Activated CD4-positive, alpha-beta T cell treated with anti-CD3 and anti-CD28 coated beads, Interleukin-2, amount 50 U/mL, for 4 hours (primary cell): ENCODE measurements around the gene DUSP3.
"Not testable (repeated sequence)": the region's sequence is repeated elsewhere in the genome, so short reads cannot be mapped to it uniquely, and the experiment has no call there.

Source experiments
- DNase-seq, 2 experiments: peaks; one replicate each; pipeline ENCODE4 v3.0.0-alpha.2; 2020

Gene DUSP3

GRCh38 chr17:43799047-43799446 lies 20.3 kb upstream of the DUSP3 start:
- no peak for DNase-seq

GRCh38 chr17:43798024-43798423 lies 19.2 kb upstream of the DUSP3 start:
- not testable (repeated sequence) for DNase-seq

- not testable (repeated sequence) for DNase-seq
Measured at GRCh38 chr17:43792668-43793067, 13.9 kb upstream of the DUSP3 start.

DNA sequence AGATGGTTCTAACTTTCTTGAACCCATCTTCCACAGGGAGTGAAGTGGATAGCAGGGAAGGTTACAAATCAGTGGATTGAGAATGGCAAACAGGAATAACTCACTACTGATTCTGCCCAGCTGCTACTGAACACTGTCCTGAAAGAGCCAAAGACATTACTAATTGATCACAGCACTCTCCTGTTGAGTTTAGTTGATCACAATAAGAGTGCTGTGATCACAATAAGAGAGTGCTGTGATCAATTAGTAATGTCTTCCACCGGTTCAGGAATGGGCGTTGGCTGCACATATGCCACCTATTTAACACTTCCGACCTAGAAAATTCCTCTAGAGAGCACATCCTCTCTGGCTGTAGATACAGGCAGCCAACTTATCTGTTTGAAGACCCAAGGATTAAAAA lies 12.8 kb upstream of the DUSP3 start:
- DNase-seq, result no peak

GRCh38 chr17:43790311-43790940 lies 11.6 kb upstream of the DUSP3 start:
- DNase-seq, result no peak

DNA sequence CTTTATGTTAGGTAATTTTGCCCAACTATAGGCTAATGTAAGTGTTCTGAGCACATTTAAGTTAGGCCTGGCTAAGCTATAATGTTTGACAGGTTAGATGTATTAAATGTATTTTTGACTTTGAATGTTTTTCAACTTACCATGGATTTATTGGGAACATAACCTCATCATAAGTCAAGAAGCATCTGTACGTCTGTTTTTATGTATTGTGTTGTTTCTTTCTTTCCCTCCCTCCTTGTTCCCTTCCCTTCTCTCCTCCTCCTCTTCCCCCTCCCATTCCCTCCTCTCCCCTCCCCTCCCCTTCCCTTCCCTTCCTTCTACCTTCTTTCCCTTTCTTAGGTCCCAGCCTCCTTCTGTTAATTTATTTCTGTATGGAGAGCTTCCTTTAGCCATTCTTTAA lies 10.7 kb upstream of the DUSP3 start:
- no peak for DNase-seq

DNA sequence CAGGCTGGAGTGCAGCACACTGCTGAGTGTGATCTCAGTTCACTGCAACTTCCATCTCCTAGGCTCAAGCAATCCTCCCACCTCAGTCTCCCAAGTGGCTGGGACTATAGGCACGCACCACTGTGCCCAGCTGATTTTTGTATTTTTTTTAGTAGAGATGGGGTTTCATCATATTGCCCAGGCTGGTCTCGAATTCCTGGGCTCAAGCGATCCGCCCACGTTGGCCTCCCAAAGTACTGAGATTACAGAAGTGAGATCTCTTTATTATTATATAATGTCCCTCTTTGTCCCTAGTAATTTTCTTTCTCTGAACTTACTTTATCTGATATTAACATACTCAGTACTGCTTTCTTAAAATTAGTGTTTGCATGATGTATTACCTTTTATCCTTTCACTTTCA lies 9.8 kb upstream of the DUSP3 start:
- no peak for DNase-seq

- no peak for DNase-seq
Measured at GRCh38 chr17:43787728-43788127, 9.0 kb upstream of the DUSP3 start.

DNA sequence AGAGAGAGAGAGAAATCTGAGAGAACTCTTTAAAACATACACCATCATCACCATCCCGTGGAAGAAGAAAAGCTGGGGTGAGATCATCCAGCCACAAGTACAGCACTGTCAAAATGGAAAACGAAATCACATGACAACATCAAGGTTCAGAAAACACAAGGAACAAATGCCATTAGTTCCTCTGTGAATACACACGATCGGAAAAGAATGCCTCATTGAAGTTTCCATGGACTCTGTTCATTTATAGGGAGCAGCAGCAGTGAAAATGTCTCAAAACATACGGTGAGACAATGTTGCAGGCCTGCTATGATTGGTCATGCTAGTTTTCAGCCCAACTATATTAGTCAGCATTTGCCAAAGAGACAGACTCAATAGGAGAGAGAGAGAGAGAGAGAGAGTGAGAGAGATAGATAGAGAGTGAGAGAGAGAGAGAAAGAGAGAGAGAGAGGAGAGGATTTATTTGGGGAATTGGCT lies 5.9 kb upstream of the DUSP3 start:
- DNase-seq, result no peak

GRCh38 chr17:43784068-43784467 lies 5.3 kb upstream of the DUSP3 start:
- no peak for DNase-seq

DNA sequence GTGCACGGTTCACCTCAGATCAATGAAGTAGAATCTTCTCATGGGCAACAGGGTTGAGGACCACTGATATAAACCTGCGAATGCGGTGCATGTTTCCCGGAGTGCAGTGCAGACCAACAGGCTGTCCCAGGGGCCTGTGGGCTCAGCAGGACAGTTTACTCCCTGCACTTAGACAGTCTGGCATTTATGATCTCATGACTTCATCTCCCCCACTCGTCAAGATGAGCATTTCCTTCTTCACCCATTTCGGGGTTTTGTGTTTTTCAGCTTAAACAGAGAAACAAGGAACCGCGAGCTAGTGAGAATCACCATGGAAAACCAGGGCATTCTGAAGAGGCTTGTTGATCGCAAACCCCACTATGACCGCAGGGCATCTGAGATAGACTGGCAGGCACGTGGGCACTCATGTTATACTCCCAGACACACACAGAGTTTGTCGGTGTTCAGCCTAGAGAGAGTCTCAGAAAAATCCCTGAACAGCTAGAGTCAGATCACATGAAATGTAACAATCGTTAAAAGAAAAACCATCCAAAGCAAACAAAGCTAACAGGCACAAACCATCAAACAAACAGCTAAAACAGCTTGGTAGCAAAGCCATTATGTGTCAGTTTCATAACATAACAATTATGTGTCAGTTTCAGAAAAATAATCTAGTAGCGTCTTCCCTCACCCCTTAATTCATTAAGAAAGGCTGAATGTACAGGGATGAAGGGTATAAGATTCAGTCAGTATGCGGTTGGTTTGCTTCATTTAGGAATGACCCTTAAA lies 4.3 kb upstream of the DUSP3 start:
- DNase-seq, result no peak

DNA sequence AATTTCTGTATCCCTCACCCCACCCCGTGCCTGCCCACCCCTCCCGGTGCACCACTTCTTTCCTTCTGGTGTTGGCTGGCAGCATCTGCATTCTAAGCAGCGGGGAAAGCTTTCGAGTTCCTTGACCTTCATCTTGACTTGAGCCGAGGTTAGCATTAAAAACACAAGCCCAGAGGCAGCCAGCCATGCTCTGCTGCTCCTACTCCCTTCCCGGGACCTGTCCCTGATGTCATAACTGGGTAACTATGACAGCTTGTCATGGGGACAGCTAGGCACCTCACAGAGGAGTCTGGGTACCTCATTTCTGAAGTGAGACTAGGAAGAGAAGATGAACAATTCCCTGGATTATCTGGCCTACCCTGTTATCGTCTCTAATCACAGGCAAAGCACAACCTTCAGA lies 1.4 kb upstream of the DUSP3 start, which contains the start of gene CFAP97D1:
Gene CFAP97D1 (plus strand): TSS at position 301 of the 400 bp plus-strand sequence. CDS start 28 bp downstream, at position 329.
- no peak for DNase-seq

DNA sequence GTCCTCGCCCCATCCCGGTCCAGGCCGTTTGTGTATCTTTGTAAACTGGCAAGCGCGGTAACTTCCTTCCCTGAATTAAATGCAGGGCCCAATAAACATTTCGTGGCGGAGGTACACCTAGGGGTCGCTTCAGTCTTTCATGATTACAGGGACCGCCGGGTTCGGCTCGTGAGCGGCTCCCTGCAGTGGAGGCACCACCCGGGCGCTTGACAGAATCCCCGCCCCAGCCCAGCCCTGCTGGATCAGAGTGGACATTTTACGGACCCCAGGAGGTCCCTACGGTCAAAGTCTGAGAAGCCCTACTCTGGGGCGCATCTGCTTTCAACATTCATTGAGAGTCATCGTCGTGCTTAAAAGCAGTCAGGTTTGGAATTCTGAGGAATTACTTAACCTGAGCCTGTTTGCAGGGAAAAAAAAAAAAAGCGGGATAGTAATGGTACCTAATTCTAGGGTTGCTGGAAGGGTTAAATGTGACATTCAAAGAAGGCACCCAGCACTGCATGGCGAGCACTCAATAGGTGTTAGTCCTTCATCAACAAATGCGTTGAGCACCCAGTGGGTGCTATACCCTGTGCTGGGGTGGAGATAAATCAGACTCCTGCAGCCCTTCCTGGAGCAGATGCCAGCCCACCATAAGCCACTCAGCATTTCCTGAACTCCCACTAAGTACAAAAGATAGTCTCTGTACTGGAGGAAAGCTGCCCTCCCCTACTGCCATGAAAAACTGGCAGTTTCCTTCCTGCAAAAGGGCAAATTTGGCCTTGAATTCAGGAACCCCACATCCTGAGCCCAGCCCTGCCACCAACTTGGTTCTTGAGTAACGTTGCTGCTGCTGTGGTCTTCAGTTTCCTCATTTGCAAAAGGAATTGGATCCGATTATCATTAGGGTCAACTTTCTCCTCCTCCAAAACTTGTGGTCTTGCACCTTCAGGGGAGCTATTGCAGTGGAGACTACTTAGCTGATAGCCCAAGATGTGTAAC lies 658 bp upstream of the DUSP3 start:
- DNase-seq, result no peak

- no peak for DNase-seq
Measured at GRCh38 chr17:43774304-43775250, 4.2 kb downstream of the DUSP3 start.

GRCh38 chr17:43772877-43773648 lies 5.7 kb downstream of the DUSP3 start:
- no peak for DNase-seq

DNA sequence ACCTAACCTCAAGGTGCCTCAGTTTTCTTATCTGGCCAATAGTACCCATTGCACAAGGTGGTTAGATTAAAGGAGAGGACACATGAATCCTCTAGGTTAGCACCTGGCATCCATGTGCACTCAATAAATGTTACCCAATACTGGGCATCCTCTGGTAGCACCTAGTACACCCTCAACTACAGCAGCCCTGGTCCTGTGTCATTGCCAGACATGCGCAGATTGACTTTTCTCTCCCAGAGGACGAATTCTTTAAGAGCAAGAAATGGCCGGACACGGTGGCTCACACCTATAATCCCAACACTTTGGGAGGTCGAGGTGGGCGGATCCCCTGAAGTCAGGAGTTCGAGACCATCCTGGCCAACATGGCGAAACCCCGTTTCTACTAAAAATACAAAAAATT lies 7.3 kb downstream of the DUSP3 start:
- no peak for DNase-seq

- no peak for DNase-seq
Measured at GRCh38 chr17:43770957-43771356, 7.8 kb downstream of the DUSP3 start.

DNA sequence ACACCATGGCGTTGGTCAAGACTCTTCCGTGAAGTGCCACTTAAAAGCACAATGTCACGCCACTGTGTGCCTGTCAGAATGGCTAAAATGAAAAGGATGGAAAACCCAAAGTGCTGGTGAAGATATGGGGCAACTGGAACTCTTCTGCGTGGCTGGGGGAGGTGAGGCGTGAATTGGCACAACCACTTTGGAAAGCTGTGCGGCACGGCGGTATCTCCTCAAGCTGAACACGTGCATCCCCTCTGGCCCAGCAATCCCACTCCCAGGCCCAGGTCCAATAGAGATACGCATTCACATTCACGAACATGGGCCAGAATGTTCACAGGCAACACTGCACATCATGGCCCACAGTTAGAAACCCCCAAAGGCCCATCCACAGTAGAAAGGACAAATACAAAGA lies 8.9 kb downstream of the DUSP3 start:
- DNase-seq, result no peak

DNA sequence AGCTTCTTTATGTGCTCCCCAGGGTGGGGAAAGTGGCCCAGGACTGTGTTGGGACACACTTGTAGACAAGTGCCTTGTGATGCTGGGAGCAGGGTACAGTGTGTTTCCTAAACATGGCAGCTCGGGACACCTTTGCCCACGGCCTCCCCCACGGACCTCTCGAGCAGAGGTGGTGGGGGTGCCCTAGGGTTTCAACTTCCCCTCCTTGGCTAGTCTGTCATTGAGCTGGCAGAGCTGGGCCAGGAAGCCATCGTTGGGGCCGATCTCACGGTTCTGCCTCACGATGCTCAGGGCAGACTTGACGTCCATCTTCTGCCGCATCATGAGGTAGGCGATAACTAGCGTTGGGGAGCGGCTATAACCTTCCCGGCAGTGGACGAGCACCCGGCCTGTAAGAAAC lies 9.4 kb downstream of the DUSP3 start:
- no peak for DNase-seq

GRCh38 chr17:43768943-43769342 lies 9.8 kb downstream of the DUSP3 start:
- DNase-seq, result no peak

DNA sequence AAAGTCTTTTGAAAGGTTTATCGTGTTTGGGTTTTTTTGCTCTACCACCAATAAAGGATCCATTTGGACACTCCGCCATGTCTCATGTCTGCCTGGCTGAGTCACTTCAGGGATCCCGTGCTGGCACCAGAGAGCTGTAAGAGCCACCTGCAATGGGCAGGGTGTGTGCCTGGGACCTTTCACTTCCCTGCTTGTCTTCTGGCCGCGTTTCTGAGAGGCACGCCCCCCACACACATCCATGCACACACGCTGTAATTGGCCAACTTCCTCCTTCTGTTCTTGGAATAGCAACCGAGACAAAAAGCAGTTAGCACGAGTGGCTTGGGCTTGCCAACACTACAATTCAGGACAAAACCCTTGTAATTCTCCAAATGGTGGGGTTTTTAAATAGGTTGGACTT lies 10.4 kb downstream of the DUSP3 start:
- no peak for DNase-seq
